ENCODE results near the gene DEPDC5.

DNA sequence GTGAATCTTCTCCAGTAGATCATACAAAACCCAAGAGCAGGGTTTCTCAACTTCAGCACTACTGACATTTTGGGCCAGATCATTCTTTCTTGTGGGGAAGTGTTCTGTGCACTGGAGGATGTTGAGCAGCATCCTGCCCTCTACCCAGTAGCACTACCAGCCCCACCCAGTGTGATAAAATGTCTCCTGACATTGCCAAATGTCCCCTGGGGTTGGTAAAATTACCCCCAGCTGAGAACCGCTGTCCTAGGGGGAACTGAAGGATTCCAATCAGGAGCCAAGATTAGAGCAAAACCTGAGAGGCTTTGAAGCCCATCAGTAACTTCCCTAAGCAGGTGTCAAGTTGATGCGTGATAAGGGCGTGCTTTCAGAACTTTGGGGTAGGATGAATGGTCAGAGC is 129.2 kb downstream of the DEPDC5 start:
- TF ChIP-seq, protein P1, sequence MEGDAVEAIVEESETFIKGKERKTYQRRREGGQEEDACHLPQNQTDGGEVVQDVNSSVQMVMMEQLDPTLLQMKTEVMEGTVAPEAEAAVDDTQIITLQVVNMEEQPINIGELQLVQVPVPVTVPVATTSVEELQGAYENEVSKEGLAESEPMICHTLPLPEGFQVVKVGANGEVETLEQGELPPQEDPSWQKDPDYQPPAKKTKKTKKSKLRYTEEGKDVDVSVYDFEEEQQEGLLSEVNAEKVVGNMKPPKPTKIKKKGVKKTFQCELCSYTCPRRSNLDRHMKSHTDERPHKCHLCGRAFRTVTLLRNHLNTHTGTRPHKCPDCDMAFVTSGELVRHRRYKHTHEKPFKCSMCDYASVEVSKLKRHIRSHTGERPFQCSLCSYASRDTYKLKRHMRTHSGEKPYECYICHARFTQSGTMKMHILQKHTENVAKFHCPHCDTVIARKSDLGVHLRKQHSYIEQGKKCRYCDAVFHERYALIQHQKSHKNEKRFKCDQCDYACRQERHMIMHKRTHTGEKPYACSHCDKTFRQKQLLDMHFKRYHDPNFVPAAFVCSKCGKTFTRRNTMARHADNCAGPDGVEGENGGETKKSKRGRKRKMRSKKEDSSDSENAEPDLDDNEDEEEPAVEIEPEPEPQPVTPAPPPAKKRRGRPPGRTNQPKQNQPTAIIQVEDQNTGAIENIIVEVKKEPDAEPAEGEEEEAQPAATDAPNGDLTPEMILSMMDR (IDR thresholded peaks at IDR 0.05), result no peak
- TF ChIP-seq POLR2A (IDR thresholded peaks at IDR 0.05), result no peak
- TF ChIP-seq POLR2AphosphoS5 (IDR thresholded peaks at IDR 0.05; ENCODE audit: insufficient read depth in 1 of 2, low read depth in 1 of 2), result no peak

Data from vagina (tissue), 2 donors.